Erythroblast (primary cell): ENCODE measurements around the gene CYP2U1.

ENCODE experiments used
- GATA1 ChIP-seq: IDR thresholded peaks from 2 replicates; pipeline ENCODE4 v1.6.1; 2011; ENCODE audit warnings: low read depth, mild to moderate bottlenecking, control low read depth, low read length, moderate library complexity
- POLR2A ChIP-seq: IDR thresholded peaks from 2 replicates; pipeline ENCODE4 v1.6.1; 2011; ENCODE audit warnings: mild to moderate bottlenecking, low read length

- TF ChIP-seq POLR2A (no peak), GATA1 (no peak)
Measured at GRCh38 chr4:107993969-107994368, 62.6 kb downstream of the CYP2U1 start.
